Suppressor macrophage (primary cell): Measurements from ENCODE around the gene ARHGAP10.

Experiments used
- DNase-seq, 4 experiments: peaks; one replicate each; pipeline ENCODE4 v3.0.0-alpha.2; 2020 to 2022

Gene ARHGAP10

GRCh38 chr4:148030193-148030873, 298.4 kb downstream of the ARHGAP10 start:
- peak; percentile 13 to 46 (median 33) for DNase-seq

DNA sequence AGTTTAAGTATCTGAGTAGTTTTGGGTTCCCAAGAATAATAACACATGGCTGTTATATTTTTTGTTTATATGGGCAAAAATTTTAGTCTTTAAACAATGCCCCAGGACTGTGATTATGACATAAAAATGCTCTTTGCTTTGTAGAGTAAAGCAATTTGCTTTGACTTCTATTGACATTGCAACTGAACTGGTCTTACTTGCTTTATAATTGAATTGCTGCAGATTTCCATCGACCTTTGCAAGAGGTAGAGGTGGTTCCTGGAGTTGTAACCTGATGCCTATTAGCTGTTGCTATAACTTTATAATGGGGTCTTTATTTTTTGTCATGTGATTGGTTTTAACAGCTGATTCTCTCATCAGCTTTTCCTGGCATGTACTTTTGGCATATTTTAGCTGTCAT, 302.9 kb downstream of the ARHGAP10 start:
- DNase-seq = no peak

DNA sequence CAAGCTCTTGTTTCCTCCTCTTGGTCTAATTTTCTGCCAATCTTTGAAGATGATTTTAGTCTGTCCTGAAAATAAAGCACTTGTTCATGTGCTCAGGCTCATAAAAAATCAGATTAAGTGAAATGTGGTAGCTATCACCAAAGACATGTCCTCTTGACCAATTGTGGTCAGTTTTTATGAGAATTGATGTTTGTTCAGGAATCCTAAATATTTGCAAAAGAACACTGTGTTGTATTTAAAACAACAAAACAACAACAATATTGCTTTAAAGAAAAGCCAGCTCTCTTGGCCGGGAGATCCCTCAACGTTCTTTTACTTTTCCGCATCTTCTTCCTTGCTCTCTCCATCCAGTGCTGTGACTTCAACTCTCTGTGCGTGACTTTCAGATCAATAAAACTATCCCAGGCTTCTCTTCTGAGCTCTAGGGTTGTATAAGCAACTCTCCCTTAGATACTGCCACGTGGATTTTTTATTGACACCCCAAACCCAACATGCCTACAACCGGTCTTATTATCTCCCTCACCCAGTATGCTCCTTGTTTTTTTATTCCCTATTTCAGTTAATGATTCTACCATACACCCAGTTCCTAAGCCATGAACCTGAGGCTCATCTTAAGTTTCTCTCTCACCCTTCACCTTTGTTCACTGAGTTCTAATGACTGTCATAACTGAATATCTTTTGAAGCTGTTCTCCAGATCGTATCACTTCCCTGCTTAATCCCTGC, 309.9 kb downstream of the ARHGAP10 start:
- DNase-seq = no peak

GRCh38 chr4:148044089-148044911, 312.4 kb downstream of the ARHGAP10 start:
- DNase-seq = no peak

DNA sequence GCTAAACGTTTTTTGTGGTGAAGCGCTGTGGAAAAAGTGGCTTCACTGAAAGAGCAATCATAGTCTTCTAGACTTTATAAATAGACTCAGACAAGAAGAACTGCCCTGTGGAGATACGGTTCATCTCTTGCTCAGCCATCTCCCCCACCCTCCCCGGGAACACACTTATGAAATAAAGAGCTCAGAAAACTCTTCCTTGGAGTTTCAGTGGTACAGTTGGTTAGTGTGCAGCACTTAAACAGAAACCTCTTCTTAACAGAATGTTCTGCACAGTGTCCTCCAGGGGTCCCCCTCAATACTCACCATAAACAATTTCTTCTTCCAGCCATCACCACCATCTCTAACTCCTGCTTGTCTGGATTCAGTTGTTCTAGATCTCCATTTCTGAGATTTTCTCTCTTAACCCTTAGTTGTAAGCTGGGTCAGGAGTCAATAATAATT, 313.0 kb downstream of the ARHGAP10 start:
- DNase-seq = no peak

DNA sequence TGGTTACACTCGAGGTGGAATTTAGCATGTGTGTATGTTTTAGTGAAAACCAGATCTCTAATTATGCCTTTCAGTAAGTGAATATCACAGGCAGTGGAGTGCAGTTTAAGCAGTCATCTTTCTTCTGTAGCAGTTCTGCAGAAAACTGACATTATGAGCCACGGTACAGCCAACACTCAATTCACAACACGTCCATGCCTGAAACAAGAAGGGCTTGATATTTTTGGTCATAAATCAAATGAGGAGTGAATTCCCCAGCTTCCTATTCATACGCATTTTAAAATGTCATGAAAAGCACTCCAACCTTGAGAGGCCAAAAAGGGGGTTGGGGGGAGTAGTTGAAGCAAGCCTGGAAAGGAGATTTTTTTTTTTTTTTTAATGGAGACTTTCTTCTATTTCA, 316.7 kb downstream of the ARHGAP10 start:
- DNase-seq = no peak

DNA sequence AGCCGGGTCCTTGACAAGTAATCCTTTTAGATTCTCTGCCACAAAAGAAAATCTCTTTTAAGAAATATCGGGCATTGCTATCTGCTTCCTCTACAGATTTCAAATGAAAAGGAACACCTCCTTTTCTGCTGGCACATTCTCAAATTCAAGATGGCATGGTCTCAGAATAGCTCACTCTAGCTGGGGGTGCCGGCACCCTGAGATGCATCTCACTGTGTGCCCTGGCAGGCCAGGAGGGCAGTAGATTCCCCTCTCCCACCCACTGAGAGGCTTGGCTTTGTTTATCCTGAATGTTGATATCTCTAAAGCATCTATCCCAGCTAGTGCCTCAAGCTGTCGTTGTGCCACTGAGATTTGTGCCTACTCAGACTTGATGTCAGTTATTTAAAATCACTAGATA, 319.5 kb downstream of the ARHGAP10 start:
- DNase-seq = no peak

GRCh38 chr4:148052448-148052847, 320.6 kb downstream of the ARHGAP10 start:
- peak in 1 of 4 experiments; percentile 32 for DNase-seq

DNA sequence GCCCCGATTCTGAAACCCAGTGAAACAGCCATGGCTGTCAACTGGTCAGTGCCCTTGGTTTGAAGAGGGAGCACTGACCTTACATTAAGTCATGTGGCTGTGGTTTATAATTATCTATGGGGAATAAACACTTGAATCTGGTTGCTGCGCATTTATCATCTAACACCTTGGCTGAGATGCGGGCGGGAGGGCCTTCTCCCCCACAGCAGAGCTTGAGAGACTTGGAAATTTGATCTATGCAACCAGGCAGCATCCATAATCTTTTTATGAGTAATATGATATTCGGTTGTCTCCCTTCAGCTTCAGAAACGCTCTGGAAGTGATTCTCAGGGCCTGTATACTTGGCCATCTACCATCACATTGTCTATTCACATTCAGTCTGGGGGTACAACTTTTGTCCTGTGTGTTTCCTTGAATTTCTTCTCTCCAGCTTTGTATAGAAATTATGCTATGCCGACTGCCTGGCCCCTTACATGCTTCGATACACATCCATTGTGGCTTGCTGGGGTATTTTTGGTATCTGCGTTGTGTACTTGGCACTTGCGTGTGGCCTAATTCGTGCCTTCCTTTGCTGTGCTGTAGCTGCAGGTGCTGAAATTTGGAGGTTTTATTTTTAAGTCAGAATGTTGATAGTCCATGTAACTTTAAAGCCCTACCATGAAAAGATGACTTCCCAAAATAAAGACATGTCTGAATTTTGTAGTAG, 321.6 kb downstream of the ARHGAP10 start:
- no peak for DNase-seq

GRCh38 chr4:148054275-148054674, 322.4 kb downstream of the ARHGAP10 start:
- peak in 2 of 4 experiments; percentile 35 to 52 for DNase-seq

GRCh38 chr4:148055844-148056243, 324.0 kb downstream of the ARHGAP10 start:
- no peak for DNase-seq

- peak; percentile 93 to 97 (median 95) for DNase-seq
These were observed 325.0 kb downstream of the ARHGAP10 start for GRCh38 chr4:148056879-148057278.

DNA sequence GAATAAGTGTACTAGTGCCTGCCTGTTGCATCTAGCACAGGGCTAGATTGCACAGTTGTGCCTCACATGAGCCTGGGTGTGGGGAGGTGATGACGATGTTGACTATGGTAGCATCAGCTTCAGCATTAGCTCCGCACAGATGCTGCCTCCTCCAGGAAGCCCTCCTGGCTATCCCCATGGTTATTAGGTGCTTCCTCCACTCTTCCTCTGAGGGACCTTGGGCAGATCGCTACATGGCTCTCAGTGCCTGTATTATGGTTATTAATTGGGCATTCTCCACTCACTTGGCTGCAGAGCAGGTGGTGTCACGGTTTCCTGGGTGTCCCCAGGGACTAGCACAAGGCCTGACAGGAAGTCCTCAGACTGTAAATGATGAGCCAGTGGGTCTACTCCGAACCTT, 325.6 kb downstream of the ARHGAP10 start:
- no peak for DNase-seq

DNA sequence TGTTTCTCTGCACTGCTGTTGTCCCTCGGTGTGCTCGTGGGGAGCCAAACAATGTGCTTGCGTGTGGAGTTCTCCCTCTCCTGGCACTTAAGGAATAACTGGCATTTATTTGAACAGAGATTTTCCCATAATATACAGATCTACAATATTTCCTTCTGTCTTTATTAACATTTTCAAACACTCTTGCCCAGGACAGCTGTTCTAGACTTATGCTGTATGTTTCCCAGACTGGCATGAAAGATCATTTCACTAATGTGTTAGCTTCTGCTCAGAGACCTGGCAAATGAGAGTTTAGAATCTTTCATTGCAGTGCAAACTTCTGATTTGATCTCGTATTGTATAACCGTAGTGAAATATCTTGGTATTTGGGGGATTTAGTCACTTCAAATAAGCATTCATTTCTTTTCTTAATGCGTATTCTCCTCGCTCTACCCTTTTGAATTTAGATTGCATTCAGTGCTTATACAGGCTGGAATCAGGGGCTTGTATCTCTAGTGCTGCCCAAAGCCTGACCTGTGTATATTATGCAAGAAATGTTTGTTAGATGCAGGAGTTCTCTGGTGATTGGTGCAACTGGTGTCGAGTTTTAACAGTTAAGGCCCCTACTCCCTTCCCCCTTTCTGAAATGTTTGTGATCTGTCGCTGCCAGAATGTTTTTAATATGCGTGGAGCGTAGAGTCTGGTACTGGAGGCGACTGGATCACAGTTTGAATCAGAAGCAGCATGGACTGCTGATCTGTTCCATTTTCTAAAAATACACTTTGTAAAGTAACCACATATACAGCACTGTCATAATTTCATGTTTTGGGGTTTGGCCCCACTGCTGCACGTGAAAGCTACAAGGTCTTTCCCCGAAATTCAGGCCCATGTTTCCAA, 326.3 kb downstream of the ARHGAP10 start:
- no peak for DNase-seq

DNA sequence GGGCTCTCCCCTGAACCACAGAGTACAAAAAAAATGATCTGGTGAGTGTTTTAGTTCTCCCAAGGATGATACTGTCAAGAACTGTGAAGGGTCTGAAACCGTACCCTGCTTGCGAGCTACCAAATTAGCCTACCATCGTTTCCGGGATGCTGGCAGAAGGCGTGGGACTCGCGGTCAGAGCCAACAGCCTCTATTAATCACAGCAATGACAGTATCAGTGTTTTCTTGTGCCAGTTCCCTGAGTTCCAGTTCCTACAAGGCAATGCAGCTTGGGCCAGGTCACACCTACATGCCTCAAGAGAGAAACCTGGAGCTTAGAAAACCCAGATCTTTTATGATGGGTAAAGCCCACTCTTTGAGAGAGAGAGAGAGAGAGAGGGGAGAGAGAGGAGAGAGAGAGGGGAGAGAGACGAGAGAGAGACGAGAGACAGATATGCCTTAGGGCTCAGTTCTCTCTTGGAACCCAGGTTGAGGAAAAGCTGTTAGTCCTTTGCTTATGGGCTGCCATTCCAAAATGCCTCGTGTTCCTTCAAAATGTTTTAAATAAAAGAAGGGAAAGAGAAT, 327.8 kb downstream of the ARHGAP10 start:
- peak in 1 of 4 experiments; percentile 10 for DNase-seq

- no peak for DNase-seq
These were observed 328.6 kb downstream of the ARHGAP10 start for GRCh38 chr4:148060264-148061140.

DNA sequence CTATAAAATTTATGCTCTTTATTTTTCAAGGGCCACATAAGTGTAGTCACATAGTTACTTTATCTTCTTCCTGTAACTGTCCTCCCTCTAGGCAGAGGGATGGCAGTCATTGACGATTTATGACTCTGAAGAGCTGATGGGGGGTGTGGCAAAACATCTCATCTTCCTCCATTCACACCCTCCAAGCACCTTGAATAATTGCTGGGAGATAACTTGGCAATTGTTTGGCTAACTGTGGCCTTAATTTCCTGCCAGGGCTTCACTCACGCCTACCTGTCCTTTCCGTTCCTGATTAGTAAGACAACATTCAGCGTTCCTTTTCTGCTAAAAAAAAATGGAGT, 329.2 kb downstream of the ARHGAP10 start:
- DNase-seq = no peak

DNA sequence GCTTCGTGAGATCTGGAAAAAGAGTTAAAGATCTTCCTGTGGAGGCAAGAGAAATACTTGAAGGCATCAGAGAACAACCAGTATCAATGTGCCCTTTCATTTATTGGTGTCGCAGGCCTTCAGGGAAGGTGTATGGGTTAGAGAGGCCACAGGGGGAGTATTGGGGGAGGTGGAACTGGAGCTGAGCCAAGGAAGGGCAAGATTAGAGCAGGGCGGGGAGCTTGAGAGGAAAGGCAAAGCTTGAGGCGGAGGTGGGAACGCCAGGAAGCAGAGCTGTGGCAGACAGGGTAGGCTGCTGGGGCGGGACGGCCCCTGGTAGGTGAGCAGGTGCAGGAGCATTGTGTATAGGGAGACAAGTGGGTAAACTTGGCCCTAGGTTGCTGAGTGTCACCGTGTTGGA, 329.9 kb downstream of the ARHGAP10 start:
- DNase-seq = no peak

- DNase-seq = no peak
These were observed 330.5 kb downstream of the ARHGAP10 start for GRCh38 chr4:148062301-148062950.

- DNase-seq = no peak
These were observed 332.6 kb downstream of the ARHGAP10 start for GRCh38 chr4:148064451-148064850.
